CD4-positive, alpha-beta T cell treated with Interleukin-10 for 1 hour (primary cell): ENCODE data around the gene OR4C5.
A peak's percentile ranks its signal among the peaks of the same experiment; 100 is the strongest.
"Not testable (repeated sequence)": the region's sequence is repeated elsewhere in the genome, so short reads cannot be mapped to it uniquely, and the experiment has no call there.

Experiments
- DNase-seq: peaks from one replicate; pipeline ENCODE4 v3.0.0-alpha.2; 2020

The OR4C5 gene

GRCh38 chr11:48366365-48366764 is at the start of gene OR4C5:
Gene OR4C5 (minus strand): TSS chr11:48366465. CDS start chr11:48366465, 0 bp downstream.
- DNase-seq: no peak

DNA sequence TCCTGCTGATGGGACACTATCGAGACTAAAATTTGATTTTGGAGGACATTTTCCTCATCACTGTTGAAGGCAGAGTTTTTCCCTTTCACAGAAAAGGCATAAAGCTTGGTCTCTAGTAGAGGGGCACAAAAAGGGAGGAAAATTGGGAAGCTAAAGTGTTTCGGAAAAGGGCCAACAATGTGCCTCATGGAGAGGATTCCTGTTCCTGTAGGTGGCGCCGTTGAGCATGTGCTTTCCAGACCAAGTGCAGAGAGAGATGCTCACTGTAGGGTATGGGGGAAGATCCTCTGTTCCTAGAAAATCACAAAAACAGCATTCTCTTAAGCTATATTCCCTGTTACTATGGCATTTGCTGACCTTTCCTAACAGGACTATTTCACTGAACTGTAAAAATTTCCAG is 18.4 kb upstream of the OR4C5 start:
- DNase-seq: no peak

- not testable (repeated sequence) for DNase-seq
These were observed 17.9 kb upstream of the OR4C5 start for GRCh38 chr11:48384151-48384550.

DNA sequence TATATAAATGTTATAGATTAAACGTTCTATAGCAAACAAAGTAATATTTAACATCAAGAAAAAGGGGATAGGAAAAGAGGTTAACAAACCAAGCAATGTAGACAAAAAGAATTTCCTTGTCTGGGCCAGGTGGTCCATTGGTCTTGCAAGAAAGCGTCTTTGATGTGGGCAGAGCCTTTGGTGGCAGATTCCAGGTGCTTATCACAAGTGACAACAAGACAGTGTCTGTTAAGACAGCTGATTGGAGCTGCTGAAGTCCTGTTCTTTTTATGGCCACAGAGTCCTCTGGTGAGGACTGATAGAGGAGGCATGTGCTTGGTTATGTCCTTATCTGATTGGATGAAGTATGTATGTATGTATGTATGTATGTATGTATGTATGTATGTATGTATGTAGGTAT is 5.0 kb downstream of the OR4C5 start:
- DNase-seq: not testable (repeated sequence)

GRCh38 chr11:48354677-48355076 is 11.6 kb downstream of the OR4C5 start:
- DNase-seq: no peak

GRCh38 chr11:48354013-48354412 is 12.3 kb downstream of the OR4C5 start:
- DNase-seq: no peak

- peak; percentile 23 for DNase-seq
These were observed 20.0 kb downstream of the OR4C5 start for GRCh38 chr11:48346286-48346685.

DNA sequence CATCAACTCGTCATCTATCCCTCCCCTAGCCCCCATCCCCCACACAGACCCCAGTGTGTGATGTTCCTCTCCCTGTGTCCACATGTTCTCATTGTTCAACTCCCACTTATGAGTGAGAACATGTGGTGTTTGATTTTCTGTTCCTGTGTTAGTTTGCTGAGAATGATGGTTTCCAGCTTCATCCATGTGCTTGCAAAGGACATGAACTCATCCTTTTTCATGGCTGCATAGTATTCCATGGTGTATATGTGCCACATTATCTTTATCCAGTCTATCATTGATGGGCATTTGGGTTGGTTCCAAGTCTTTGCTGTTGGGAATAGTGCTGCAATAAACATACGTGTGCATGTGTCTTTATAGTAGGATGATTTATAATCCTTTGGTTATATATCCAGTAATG is 23.8 kb downstream of the OR4C5 start:
- DNase-seq: not testable (repeated sequence)

- peak; percentile 57 for DNase-seq
These were observed 24.8 kb downstream of the OR4C5 start for GRCh38 chr11:48341466-48341865.

- DNase-seq: not testable (repeated sequence)
These were observed 41.6 kb downstream of the OR4C5 start, which contains the start of gene OR4C3 for GRCh38 chr11:48324620-48325019. Gene OR4C3 (plus strand): TSS chr11:48324920. CDS start chr11:48325022, 102 bp downstream.

GRCh38 chr11:48319813-48320212 is 46.5 kb downstream of the OR4C5 start:
- DNase-seq: not testable (repeated sequence)
